ENCODE results near the gene PCBP3.
A peak's percentile ranks its signal among the peaks of the same experiment; 100 is the strongest.
"Not testable (repeated sequence)": the region's sequence is repeated elsewhere in the genome, so short reads cannot be mapped to it uniquely, and the experiment has no call there.

Gene PCBP3

DNA sequence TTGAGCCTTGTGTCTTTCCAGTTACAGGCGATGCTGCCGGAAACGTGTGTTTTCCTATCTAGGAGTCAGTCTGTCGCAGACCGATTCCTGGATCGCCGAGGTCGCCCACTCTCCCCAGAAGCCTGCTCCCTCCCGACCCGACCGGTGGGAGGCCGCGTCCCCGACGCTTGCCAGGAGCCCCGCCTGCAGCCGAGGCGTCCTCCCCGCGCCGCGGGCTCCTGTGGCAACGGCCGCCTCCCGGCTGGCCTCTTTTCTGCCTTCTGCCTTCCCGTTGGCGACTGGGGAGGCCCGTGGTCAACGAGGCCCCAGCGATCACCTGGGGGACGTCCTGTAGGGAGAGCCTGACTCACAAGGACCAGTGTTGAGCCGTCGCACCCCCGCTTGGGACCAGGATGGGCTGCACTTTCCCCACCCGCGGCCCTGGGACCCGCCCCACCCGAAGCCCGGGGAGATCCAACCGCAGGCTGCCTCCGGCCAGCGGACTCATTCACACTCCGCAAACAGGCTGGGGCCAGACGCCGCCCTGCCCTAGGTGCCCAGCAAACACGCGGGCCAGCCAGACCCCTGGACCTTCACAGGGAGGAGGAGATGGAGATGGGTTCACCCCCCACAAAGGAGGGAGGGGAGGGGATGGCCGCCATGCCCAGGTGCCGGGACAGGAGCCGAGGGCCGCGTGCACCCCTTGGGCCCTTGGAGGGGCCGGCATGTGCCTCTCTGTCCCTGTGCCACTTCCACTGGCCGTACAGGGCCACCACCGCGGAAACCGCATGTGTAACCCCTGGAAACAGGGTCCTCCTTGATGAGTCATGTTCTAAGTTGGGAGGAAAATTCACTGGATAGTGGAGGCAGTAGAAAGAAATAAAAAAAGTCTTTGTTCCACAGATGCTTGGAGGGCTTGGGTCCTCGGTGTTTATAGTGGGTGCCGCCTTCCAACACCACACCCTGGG, 330.8 kb downstream of the PCBP3 start:
- H3K14ac ChIP-seq (ENCODE audit: low read length), result peak overlapping the region; percentile 57
- no CpG with 5 or more reads among the region's 59 CpGs for WGBS (ENCODE audit: extremely low coverage, insufficient coverage, insufficient read length)
- H3K27ac ChIP-seq (ENCODE audit: low read depth, low read length), result peak overlapping the region; percentile 20

DNA sequence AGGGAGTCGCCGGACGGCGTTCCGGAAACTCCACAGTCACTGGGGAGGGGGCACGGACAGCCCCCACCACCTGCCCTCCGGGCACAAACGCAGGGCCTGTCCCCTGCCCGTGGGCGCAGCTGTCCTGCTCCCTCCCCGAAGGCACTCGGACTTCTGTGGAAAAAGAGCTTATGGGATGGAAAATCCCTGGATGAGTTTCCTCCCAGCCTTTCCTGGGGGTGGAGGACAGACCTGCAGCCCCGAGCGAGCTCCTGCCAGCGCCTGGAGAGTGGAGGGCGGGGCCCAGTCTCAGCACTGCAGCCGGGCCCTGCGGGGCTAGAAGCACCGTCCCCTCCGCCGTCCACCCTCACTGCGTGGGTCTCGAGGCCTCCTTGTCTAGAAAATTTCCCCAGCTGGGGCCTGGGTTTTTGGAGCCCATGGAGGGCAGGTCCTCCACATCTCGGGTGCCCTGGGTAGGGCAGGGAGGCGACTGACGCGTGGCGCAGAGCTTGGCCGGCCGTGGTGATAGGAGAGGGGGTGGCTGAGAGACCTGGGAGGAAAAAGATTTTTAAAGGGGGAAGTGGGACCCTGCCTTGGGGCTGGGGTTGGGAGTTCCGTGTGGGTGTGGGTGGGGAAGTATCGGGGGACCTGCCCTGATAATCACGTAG, 331.6 kb downstream of the PCBP3 start:
- Histone ChIP-seq H3K36me3 (ENCODE audit: control insufficient read depth in 1 of 2, insufficient read depth in 2 of 2, low read length in 2 of 2) (no peaks in the 10 kb centered on the region), H2BK12ac (ENCODE audit: low read length) (peak overlapping the region; percentile 56), H3K79me1 (ENCODE audit: low read length) (peaks cover 17% of the 10 kb centered on the region), H3K9me3 (ENCODE audit: insufficient read depth, low read depth, low read length) (no peaks in the 10 kb centered on the region), H2AFZ (ENCODE audit: insufficient read depth, low read length, poor library complexity) (peak overlapping the region; percentile 47), H3K4me3 (ENCODE audit: low read depth, low read length) (no peak overlapping the region), H2BK5ac (ENCODE audit: low read depth, low read length, poor library complexity) (no peak overlapping the region), H4K12ac (ENCODE audit: low read depth, low read length) (no peak overlapping the region), H3K79me2 (ENCODE audit: control insufficient read depth, insufficient read depth, low read length, poor library complexity) (peaks cover 2% of the 10 kb centered on the region), H2BK120ac (ENCODE audit: insufficient read depth, low read length, poor library complexity) (no peak overlapping the region), H3K27ac (ENCODE audit: low read depth, low read length) (no peak overlapping the region), H3K14ac (ENCODE audit: low read length) (no peak overlapping the region), H3K4ac (ENCODE audit: low read depth, low read length) (no peak overlapping the region), H3K9ac (ENCODE audit: low read length) (no peak overlapping the region), H3K18ac (ENCODE audit: low read length) (no peak overlapping the region), H4K91ac (ENCODE audit: low read depth, low read length) (peak overlapping the region; percentile 19), H4K8ac (ENCODE audit: low read depth, low read length) (no peak overlapping the region), H2AK5ac (ENCODE audit: low read length) (no peak overlapping the region), H3K4me2 (ENCODE audit: low read length) (peak overlapping the region; percentile 63), H3K23ac (ENCODE audit: low read length) (no peak overlapping the region), H3K4me1 (ENCODE audit: control insufficient read depth in 1 of 2, insufficient read depth in 2 of 2, low read length in 2 of 2) (peaks cover 26 to 31% of the 10 kb centered on the region in 2 experiments), H3K27me3 (ENCODE audit: insufficient read depth, low read length) (peaks cover 2% of the 10 kb centered on the region)
- WGBS (ENCODE audit: extremely low coverage, insufficient coverage, insufficient read length), result no CpG with 5 or more reads among the region's 33 CpGs
- DNase-seq, result no peak

More for the DNA sequence above, 330.8 kb downstream of the PCBP3 start:
- H2BK120ac ChIP-seq (ENCODE audit: insufficient read depth, low read length, poor library complexity), result peak overlapping the region; percentile 20
- peak overlapping the region; percentile 47 for H4K91ac ChIP-seq (ENCODE audit: low read depth, low read length)
- peaks cover 17% of the 10 kb centered on the region for H3K79me1 ChIP-seq (ENCODE audit: low read length)
- H3K4ac ChIP-seq (ENCODE audit: low read depth, low read length), result peak overlapping the region; percentile 13
- peak overlapping the region; percentile 45 for H3K4me3 ChIP-seq (ENCODE audit: low read depth, low read length)
- H3K27me3 ChIP-seq (ENCODE audit: insufficient read depth, low read length), result peaks cover 2% of the 10 kb centered on the region
- peak overlapping the region; percentile 85 for H4K8ac ChIP-seq (ENCODE audit: low read depth, low read length)
- no peaks in the 10 kb centered on the region for H3K9me3 ChIP-seq (ENCODE audit: insufficient read depth, low read depth, low read length)
- H2AK5ac ChIP-seq (ENCODE audit: low read length), result peak overlapping the region; percentile 19
- H3K4me1 ChIP-seq (ENCODE audit: control insufficient read depth in 1 of 2, insufficient read depth in 2 of 2, low read length in 2 of 2), result peaks cover 26 to 31% of the 10 kb centered on the region in 2 experiments
- peak overlapping the region; percentile 81 for H2AFZ ChIP-seq (ENCODE audit: insufficient read depth, low read length, poor library complexity)
- H3K36me3 ChIP-seq (ENCODE audit: control insufficient read depth in 1 of 2, insufficient read depth in 2 of 2, low read length in 2 of 2), result no peaks in the 10 kb centered on the region
- peak overlapping the region; percentile 58 for H2BK12ac ChIP-seq (ENCODE audit: low read length)
- DNase-seq, result no peak
- H3K79me2 ChIP-seq (ENCODE audit: control insufficient read depth, insufficient read depth, low read length, poor library complexity), result peaks cover 2% of the 10 kb centered on the region
- no peak overlapping the region for H2BK5ac ChIP-seq (ENCODE audit: low read depth, low read length, poor library complexity)
- H3K9ac ChIP-seq (ENCODE audit: low read length), result peak overlapping the region; percentile 14
- H3K23ac ChIP-seq (ENCODE audit: low read length), result no peak overlapping the region
- peak overlapping the region; percentile 37 for H4K12ac ChIP-seq (ENCODE audit: low read depth, low read length)
- H3K18ac ChIP-seq (ENCODE audit: low read length), result peak overlapping the region; percentile 17
- peak overlapping the region; percentile 63 for H3K4me2 ChIP-seq (ENCODE audit: low read length)

- not testable (repeated sequence) for H4K91ac ChIP-seq (ENCODE audit: low read depth, low read length); H3K18ac ChIP-seq (ENCODE audit: low read length); DNase-seq; H3K4me2 ChIP-seq (ENCODE audit: low read length); H2BK12ac ChIP-seq (ENCODE audit: low read length); H3K36me3 ChIP-seq (ENCODE audit: control insufficient read depth in 1 of 2, insufficient read depth in 2 of 2, low read length in 2 of 2); H3K27me3 ChIP-seq (ENCODE audit: insufficient read depth, low read length); H3K27ac ChIP-seq (ENCODE audit: low read depth, low read length); H2AFZ ChIP-seq (ENCODE audit: insufficient read depth, low read length, poor library complexity); H3K4me3 ChIP-seq (ENCODE audit: low read depth, low read length); H3K14ac ChIP-seq (ENCODE audit: low read length); H2BK5ac ChIP-seq (ENCODE audit: low read depth, low read length, poor library complexity); H2BK120ac ChIP-seq (ENCODE audit: insufficient read depth, low read length, poor library complexity); H4K12ac ChIP-seq (ENCODE audit: low read depth, low read length); H4K8ac ChIP-seq (ENCODE audit: low read depth, low read length); H3K79me2 ChIP-seq (ENCODE audit: control insufficient read depth, insufficient read depth, low read length, poor library complexity); H3K9me3 ChIP-seq (ENCODE audit: insufficient read depth, low read depth, low read length); H3K9ac ChIP-seq (ENCODE audit: low read length); H3K23ac ChIP-seq (ENCODE audit: low read length); H3K4ac ChIP-seq (ENCODE audit: low read depth, low read length); H2AK5ac ChIP-seq (ENCODE audit: low read length)
- Histone ChIP-seq H3K4me1 (ENCODE audit: control insufficient read depth in 1 of 2, insufficient read depth in 2 of 2, low read length in 2 of 2) (peaks cover 26 to 31% of the 10 kb centered on the region in 2 experiments), H3K79me1 (ENCODE audit: low read length) (peaks cover 17% of the 10 kb centered on the region)
- WGBS (ENCODE audit: extremely low coverage, insufficient coverage, insufficient read length), result no CpG with 5 or more reads among the region's 13 CpGs
Observed at GRCh38 chr21:45975667-45976409, 332.3 kb downstream of the PCBP3 start.

- Histone ChIP-seq H3K27ac (ENCODE audit: low read depth, low read length) (no peak overlapping the region), H3K9me3 (ENCODE audit: insufficient read depth, low read depth, low read length) (no peaks in the 10 kb centered on the region), H3K4me2 (ENCODE audit: low read length) (no peak overlapping the region), H2BK5ac (ENCODE audit: low read depth, low read length, poor library complexity) (no peak overlapping the region), H3K79me1 (ENCODE audit: low read length) (peaks cover 21% of the 10 kb centered on the region), H4K8ac (ENCODE audit: low read depth, low read length) (no peak overlapping the region), H2AFZ (ENCODE audit: insufficient read depth, low read length, poor library complexity) (no peak overlapping the region), H4K12ac (ENCODE audit: low read depth, low read length) (no peak overlapping the region), H3K4ac (ENCODE audit: low read depth, low read length) (no peak overlapping the region), H3K14ac (ENCODE audit: low read length) (no peak overlapping the region), H2BK120ac (ENCODE audit: insufficient read depth, low read length, poor library complexity) (no peak overlapping the region), H3K79me2 (ENCODE audit: control insufficient read depth, insufficient read depth, low read length, poor library complexity) (peaks cover 2% of the 10 kb centered on the region), H2BK12ac (ENCODE audit: low read length) (no peak overlapping the region), H3K36me3 (ENCODE audit: control insufficient read depth in 1 of 2, insufficient read depth in 2 of 2, low read length in 2 of 2) (no peaks in the 10 kb centered on the region), H3K4me1 (ENCODE audit: control insufficient read depth in 1 of 2, insufficient read depth in 2 of 2, low read length in 2 of 2) (peaks cover 26 to 37% of the 10 kb centered on the region in 2 experiments), H3K9ac (ENCODE audit: low read length) (no peak overlapping the region), H2AK5ac (ENCODE audit: low read length) (no peak overlapping the region), H4K91ac (ENCODE audit: low read depth, low read length) (no peak overlapping the region), H3K23ac (ENCODE audit: low read length) (no peak overlapping the region), H3K18ac (ENCODE audit: low read length) (no peak overlapping the region), H3K27me3 (ENCODE audit: insufficient read depth, low read length) (peaks cover 2% of the 10 kb centered on the region), H3K4me3 (ENCODE audit: low read depth, low read length) (no peak overlapping the region)
- DNase-seq, result no peak
- WGBS (ENCODE audit: extremely low coverage, insufficient coverage, insufficient read length), result no CpG with 5 or more reads among the region's 11 CpGs
Observed at GRCh38 chr21:45976701-45977311, 333.3 kb downstream of the PCBP3 start.
